HK-2 (cell line): ENCODE measurements around the gene ITGA2.
"Not testable (repeated sequence)": the region's sequence is repeated elsewhere in the genome, so short reads cannot be mapped to it uniquely, and the experiment has no call there.

ENCODE experiments used
- DNase-seq: peaks from one replicate; pipeline ENCODE4 v3.0.0-alpha.2; 2018; ENCODE audit not compliant: unreplicated experiment

ITGA2 gene

GRCh38 chr5:52989025-52989780, at the start of gene ITGA2:
Gene ITGA2, plus strand, starts transcription at chr5:52989352. Its CDS starts 117 bp downstream, at chr5:52989469.
- peak; percentile 50 for DNase-seq

- no peak for DNase-seq
These were observed 45.9 kb upstream of the ITGA2 start for GRCh38 chr5:52943285-52943684.

GRCh38 chr5:52943808-52944207, 45.3 kb upstream of the ITGA2 start:
- DNase-seq = no peak

DNA sequence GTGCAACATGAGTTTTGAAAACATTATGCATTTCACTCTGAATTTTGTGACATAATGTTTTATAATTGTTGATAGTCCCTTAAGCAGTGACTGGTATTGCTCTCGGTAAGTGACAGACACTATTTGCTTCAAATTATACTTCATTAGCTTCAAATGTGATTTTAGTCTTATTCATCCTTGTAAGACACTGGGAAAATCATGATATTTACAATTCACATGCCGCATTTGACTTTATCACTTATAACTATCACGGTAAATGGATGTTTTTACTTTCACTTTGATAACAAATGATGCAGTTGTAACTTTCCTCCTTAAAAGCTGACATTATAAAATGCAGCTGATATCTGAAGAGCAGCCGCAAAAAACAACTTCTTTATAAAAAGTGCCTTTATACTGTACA, 44.1 kb upstream of the ITGA2 start:
- DNase-seq = no peak

DNA sequence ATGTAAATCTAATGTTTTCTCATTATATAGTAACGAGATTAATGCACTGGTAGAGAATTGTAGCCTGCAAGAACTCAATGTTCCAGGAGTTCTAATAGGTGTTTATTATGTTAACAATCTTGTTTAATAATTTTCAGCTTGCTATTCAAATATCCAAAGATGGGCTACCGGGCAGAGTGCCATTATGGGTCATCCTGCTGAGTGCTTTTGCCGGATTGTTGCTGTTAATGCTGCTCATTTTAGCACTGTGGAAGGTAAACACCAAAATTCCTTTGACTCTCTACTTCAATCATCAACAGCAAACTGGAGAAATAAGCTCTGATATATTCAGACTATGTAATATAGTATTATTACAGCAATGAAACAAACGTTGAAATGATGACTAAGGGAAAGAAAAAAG, 41.9 kb upstream of the ITGA2 start:
- no peak for DNase-seq

DNA sequence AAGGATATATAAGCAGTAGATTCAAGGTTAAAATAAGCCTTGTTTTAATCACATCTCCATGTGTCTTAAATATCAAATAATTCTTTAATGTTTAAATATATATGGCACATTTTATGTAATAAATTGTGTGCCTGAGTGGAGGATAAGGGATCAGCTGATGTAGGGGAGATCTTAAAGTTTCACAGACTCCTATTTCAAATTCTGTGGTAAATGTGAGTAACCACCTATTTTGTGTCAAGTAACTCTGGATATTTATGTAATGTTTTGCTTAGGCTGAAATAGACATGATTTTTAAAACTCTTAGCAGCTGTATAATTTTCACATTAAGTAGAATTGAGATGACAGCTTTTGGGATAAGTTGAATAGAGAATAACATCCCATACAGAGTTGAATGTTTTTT, 41.3 kb upstream of the ITGA2 start:
- DNase-seq = no peak

- DNase-seq = peak; percentile 16
These were observed 40.6 kb upstream of the ITGA2 start for GRCh38 chr5:52948418-52949076.

DNA sequence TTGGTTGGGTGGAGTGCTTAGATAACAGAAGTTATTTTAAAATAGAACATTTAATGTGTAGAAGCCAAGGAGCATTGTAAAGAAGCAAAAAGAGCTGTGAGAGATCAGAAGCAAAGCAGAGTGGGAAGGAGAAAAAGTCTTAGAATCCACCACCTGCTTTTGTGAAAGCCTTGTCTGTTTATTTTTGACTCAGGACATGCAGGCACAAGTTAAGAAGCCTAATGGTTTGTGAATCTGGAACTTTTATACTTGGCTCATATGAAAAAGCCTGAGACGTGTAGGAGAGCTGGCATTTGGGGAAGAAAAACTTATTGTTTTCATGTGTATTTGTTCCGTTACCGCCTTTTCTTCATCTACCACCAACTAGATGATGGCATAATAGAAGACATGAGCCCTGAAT, 38.5 kb upstream of the ITGA2 start:
- DNase-seq = no peak

DNA sequence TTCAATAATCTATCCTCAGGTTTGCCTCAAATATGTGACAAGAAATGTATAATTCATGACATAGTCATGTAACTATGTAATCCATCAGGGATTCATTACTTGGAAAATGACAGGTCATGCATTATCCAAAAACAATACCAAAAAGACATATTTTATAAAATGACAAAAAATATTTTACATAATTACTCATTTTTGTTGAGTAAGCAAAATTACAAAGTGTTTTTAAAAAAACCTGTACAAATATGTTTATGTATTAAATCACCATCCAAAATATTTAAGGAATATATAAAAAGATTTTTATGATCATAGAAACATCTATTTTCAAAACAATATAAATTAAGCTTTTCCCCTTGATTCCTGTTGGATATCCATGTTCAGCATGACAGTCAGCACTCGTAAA, 36.7 kb upstream of the ITGA2 start:
- DNase-seq = no peak

DNA sequence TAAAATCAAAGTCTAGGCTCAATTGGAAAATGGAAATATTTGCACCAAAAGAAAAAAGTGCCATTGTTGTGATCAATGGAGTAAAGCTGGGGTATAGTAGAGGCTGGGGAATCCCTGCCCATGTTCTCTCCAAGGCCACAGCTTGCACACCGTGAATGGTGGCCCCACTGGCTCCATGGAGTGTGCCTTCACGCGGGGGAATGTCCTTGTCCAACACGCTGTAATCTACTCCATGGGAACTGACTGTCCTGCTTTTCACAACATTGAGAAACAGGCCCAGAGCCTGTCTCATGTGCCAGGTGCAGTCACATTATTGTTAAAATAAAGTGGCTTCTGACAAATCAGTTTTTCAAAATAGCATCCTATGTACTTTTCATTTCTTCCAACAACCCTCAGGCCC, 33.1 kb upstream of the ITGA2 start:
- DNase-seq = no peak

DNA sequence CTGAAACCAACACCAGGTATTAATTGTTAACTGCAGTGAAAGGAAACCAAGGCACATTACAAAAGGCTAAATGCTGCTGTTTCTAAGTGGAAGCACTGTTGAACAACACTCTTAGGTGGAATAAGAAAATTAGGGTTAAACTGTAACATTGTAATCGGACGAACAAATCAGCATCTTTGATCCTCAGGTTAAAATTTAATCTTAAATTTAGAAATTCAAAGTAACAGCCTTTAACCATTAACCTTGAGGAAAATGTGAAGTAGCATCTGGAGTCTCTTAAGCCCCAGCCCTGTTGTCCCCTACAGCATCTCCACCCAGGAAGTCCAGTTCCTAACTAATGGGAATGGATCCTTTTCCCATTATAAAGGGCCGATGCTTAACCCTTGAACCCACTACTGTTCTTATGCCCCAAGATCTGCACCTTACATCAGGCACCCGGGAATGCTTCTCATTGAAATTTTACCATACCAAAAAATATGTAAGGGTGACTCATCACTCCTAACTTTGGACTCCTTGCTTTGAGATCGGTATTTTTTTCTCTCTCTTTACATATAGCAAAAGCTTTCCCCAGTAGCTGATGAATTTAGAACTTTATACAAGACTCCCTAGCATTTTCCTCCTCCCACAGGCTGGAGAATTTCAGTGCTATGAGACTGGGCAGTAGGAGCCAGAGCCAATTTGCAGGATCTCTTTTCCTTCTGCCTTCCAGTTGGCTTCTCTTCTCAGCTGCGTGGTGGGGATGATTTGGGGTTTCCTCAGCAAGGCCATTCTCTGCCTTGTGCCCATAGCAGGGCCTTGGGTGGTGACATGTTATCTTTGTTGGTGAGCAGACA, 32.0 kb upstream of the ITGA2 start:
- no peak for DNase-seq

- no peak for DNase-seq
These were observed 27.9 kb upstream of the ITGA2 start for GRCh38 chr5:52961274-52961681.

- DNase-seq = no peak
These were observed 25.5 kb upstream of the ITGA2 start for GRCh38 chr5:52963636-52964035.

DNA sequence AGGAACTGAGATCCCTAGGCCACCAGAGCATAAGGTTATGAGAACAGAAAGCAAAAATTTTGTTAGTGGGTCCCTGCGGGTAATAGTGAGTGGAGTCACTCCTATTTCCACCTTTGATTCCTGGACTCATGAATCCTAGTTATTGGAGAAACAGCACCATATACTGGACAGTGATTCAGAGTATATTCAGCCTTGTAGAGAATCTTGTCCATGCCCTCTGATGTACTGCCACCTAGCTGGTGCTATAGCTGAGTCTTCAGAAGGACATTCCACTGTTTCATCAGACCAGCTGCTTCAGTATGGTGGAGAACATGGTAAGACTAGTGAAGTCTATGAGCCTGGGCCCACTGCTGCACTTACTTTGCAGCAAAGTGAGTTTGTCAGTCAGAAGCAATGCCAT, 25.0 kb upstream of the ITGA2 start:
- no peak for DNase-seq

DNA sequence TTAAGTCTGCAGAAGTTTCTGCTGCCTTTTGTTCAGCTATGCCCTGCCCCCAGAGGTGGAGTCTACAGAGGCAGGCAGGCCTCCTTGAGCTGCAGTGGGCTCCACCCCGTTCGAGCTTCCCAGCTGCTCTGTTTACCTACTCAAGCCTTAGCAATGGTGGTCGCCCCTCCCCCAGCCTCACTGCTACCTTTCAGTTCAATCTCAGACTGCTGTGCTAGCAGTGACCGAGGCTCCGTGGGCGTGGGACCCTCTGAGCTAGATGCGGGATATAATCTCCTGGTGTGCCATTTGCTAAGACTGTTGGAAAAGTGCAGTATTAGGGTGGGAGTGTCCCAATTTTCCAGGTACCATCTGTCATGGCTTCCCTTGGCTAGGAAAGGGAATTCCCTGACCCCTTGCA, 13.0 kb upstream of the ITGA2 start:
- DNase-seq = not testable (repeated sequence)

DNA sequence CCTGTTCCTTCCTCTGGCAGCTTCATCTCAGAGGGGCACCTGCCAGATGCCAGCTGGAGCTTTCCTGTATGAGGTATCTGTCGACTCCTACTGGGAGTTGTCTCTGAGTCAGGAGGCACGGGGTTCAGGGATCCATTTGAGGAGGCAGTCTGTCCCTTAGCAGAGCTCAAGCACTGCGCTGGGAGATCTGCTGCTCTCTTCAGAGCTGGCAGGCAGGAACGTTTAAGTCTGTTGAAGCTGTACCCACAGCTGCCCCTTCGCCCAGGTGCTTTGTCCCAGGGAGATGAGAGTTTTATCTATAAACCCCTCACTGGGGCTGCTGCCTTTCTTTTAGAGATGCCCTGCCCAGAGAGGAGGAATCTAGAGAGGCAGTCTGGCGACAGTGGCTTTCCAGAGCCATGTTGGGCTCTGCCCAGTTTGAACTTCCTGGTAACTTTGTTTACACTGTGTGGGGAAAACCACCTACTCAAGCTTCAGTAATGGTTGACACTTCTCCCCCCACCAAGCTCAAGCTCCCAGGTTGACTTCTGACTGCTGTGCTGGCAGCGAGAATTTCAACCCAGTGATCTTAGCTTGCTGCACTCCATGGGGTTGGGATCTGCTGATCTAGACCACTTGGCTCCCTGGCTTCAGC, 11.8 kb upstream of the ITGA2 start:
- no peak for DNase-seq

DNA sequence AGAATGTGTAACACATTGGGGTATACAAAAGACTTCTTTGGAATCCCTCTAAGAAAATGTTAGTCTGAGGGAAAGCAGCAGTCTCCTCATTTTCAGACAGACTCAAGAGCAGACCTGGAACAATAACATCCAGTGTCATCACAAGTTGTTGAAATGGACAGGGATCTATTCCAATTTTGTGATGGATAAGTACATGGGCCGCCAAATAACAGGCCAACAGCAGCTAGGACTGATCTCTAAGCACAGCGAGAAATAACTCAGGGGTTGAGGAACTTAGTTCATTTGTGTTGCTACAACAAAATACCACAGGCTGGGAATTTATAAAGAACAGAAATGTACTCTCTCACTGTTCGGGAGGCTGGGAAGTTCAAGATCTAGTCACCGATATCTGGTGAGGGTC, 7.6 kb upstream of the ITGA2 start:
- DNase-seq = no peak

- DNase-seq = no peak
These were observed 5.2 kb upstream of the ITGA2 start for GRCh38 chr5:52983731-52984636.

DNA sequence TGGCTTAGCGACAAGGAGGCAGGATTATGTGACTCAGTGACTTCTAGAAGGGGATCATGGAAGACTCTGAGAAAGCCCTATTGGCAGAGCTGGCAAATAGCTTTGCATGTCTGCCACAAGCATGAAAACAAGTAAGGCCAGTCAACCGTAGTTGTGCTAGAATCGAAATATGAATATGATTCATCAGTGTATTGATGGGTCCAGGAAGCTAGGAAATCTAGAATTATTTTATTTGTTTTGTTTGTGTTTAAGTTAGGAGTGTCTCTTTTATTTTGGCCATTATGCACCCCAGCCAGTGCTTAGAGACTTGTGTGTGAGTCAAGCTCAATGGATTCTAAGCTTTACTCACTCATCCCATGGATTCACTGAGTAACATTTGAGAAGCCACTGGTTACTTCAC, 3.8 kb upstream of the ITGA2 start:
- no peak for DNase-seq

DNA sequence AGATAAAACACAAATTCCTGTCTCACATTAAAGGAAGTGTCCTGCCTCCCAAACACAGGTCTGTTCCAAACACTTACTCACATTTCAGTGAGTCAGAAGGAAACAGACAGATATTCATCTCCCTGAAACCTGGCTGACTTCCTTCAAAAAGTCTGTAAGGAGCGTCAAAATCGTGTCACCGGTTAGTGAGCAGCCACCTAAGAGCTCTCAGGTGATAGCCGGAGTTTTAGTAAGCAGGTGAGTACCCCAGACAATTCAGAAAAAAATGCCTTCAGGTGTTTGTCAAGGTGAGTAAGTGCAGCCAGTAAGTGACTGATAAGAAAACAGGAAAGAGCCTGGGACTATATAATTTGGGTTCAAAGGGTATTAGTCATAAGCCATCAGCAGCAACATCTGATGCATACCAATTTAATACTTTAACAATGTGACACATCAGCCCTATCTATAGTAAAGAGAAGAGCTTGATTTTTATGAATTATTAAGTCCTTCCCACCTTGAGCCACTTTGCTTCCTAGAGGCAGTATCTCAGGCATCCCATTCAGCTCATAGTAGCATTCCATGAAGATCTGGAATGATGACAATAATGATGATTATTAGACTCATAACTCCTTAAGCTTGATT, 1.3 kb upstream of the ITGA2 start:
- peak; percentile 3 for DNase-seq
